Gastroesophageal sphincter (tissue), 3 donors: ENCODE results near the gene CACNA2D3.

ENCODE experiments used
- EP300 ChIP-seq: sonication (generic); formaldehyde crosslinking; IDR thresholded peaks from one replicate; pipeline ENCODE4 v1.6.1; 2017; ENCODE audit warnings: antibody characterized with exemption, mild to moderate bottlenecking
- TF ChIP-seq, protein P1 (sequence below), 4 experiments: fragments of 200-600 bp in 2 of 4; fragments of 450-650 bp in 2 of 4; sonication (generic) in 1 of 4; IDR thresholded peaks; one replicate each; pipeline ENCODE4 v1.5.1; 2017 to 2019; ENCODE audit warnings: antibody characterized with exemption in 4 of 4, mild to moderate bottlenecking in 2 of 4, moderate library complexity in 2 of 4

GRCh38 chr3:54237788-54238502, 115.6 kb downstream of the CACNA2D3 start:
- TF ChIP-seq, protein P1, sequence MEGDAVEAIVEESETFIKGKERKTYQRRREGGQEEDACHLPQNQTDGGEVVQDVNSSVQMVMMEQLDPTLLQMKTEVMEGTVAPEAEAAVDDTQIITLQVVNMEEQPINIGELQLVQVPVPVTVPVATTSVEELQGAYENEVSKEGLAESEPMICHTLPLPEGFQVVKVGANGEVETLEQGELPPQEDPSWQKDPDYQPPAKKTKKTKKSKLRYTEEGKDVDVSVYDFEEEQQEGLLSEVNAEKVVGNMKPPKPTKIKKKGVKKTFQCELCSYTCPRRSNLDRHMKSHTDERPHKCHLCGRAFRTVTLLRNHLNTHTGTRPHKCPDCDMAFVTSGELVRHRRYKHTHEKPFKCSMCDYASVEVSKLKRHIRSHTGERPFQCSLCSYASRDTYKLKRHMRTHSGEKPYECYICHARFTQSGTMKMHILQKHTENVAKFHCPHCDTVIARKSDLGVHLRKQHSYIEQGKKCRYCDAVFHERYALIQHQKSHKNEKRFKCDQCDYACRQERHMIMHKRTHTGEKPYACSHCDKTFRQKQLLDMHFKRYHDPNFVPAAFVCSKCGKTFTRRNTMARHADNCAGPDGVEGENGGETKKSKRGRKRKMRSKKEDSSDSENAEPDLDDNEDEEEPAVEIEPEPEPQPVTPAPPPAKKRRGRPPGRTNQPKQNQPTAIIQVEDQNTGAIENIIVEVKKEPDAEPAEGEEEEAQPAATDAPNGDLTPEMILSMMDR (IDR thresholded peaks at IDR 0.05): no peak
- TF ChIP-seq EP300: no peak
